Retinal pigment epithelial cell (primary cell): ENCODE results near the gene CCDC137.
A peak's percentile ranks its signal among the peaks of the same experiment; 100 is the strongest.

Experiments used
- DNase-seq: peaks from one replicate; pipeline ENCODE4 v3.0.0-alpha.2; 2010; ENCODE audit warnings: low read depth
- H3K4me3 ChIP-seq: 2 replicates; pipeline ENCODE4 v1.5.1; 2011; ENCODE audit warnings: mild to moderate bottlenecking, low read length, control low read depth, moderate library complexity
- TF ChIP-seq, protein P1 (sequence below): conservative IDR thresholded peaks from 2 replicates; pipeline ENCODE4 v1.5.1; 2011; ENCODE audit warnings: low read depth, low read length, control low read depth, inconsistent platforms

CCDC137 gene

DNA sequence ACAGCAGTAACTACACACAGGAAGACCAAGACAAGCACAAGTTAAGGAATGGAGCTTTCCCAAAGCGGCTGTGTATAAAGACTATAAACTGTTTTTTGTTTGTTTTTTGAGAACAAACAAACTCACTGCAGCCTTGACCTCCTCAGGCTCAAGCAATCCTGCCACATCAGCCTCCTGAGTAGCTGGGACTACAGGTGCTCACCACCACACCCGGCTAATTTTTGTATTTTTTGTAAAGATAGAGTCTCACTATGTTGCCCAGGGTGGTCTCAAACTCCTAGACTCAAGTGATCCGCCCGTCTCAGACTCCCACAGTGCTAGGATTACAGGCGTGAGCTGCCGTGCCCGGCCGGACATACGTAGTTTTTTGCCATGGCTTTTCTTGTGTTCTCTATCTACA is 6.1 kb upstream of the CCDC137 start:
- TF ChIP-seq, protein P1, sequence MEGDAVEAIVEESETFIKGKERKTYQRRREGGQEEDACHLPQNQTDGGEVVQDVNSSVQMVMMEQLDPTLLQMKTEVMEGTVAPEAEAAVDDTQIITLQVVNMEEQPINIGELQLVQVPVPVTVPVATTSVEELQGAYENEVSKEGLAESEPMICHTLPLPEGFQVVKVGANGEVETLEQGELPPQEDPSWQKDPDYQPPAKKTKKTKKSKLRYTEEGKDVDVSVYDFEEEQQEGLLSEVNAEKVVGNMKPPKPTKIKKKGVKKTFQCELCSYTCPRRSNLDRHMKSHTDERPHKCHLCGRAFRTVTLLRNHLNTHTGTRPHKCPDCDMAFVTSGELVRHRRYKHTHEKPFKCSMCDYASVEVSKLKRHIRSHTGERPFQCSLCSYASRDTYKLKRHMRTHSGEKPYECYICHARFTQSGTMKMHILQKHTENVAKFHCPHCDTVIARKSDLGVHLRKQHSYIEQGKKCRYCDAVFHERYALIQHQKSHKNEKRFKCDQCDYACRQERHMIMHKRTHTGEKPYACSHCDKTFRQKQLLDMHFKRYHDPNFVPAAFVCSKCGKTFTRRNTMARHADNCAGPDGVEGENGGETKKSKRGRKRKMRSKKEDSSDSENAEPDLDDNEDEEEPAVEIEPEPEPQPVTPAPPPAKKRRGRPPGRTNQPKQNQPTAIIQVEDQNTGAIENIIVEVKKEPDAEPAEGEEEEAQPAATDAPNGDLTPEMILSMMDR, result no peak

DNA sequence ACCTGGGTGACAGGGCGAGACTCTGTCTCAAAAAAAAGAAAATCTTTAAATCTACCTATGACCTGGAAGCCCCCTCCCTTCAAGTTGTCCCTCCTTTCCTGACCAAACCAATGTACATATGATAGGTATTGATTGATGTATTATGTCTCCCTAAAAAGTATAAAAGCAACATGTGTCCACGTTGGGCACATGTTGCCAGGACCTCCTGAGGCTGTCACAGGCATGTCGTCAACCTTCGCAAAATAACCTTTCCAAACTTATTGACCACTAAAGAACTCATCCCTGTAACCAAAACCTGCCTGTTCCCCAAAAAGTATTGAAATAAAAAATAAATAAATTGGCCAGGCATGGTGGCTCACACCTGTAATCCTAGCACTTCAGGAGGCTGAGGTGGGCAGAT is 4.5 kb upstream of the CCDC137 start:
- TF ChIP-seq, protein P1, result no peak
- no peak for DNase-seq
- no peak overlapping the region for H3K4me3 ChIP-seq

More for the DNA sequence above, 6.1 kb upstream of the CCDC137 start:
- DNase-seq, result no peak
- no peak overlapping the region for H3K4me3 ChIP-seq

DNA sequence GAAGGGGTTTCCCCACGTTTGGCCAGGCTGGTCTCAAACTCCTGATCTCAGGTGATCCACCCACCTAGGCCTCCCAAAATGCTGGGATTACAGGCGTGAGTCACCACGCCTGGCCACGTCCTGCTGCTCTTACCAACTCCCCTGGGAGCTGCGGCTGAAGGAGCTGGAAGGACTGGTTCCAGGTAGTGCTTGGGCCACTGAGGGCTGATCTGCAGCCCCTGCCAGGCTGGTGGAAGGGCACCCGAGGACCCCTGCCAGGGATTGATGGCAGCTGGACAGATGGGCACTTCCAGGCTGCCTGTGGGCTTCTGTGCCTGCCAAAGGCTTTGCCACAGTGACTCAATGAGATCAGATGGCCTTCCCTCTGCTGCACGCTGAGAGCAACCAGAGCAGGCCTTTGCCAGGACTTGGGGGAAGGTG is 2.5 kb upstream of the CCDC137 start:
- no peak overlapping the region for H3K4me3 ChIP-seq
- TF ChIP-seq, protein P1, result no peak
- no peak for DNase-seq

DNA sequence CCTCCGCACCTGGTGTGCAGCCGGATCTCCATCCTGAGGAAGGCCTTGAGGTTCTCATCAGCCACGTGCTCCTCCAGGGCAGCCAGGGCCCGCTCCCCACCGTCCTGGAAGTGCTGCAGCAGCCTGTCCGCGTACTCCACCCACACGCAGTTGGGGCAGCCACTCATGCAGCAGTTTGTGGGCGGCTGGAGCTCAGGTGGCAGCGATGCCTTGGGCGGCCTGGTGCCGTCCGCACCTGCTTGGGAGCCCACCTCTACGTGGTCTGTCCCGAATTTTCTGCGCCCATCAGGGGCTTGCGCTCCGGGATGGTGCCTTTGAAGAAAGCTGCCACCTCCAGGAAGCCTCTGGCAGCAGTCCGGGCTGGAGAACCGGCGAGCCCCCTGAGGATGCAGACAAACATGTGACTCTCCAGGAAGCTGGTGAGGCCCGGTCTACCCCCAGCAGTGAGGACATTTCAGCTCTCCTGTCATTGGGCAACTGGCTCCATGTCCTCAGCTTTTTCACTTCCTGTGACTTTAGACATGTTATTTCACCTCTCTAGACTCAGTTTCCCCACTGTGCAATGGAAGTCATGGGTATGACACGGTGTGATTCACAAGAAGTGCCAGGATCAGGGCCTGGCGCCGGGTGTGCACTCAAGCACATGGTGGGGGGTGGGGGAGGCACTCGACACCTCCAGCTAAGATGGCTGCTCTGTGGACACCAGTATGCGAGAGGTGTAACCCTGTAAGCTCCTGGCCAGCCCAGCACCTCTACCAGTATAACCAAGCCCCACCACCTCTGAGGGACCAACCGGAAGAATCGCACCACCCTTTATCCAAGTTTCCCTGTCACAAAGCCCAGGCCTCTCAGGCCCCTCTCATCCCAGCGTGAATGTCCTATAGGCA is 1.1 kb upstream of the CCDC137 start:
- H3K4me3 ChIP-seq, result peak overlapping the region; percentile 86
- TF ChIP-seq, protein P1, result no peak
- DNase-seq, result no peak

DNA sequence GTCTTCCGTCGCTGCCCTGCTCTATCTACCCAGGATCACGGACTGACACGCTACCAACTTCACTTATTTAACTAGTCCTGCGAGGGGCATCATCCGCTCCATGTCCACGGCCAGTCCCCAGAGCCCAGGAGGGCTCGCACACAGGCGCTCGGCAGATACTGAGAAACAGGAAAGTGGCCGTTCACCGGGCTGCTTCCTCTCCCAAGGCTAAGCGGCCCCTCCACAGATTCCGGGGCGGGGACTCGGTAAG is 520 bp upstream of the CCDC137 start:
- TF ChIP-seq, protein P1, result no peak
- H3K4me3 ChIP-seq, result peak overlapping the region; percentile 86
- no peak for DNase-seq

DNA sequence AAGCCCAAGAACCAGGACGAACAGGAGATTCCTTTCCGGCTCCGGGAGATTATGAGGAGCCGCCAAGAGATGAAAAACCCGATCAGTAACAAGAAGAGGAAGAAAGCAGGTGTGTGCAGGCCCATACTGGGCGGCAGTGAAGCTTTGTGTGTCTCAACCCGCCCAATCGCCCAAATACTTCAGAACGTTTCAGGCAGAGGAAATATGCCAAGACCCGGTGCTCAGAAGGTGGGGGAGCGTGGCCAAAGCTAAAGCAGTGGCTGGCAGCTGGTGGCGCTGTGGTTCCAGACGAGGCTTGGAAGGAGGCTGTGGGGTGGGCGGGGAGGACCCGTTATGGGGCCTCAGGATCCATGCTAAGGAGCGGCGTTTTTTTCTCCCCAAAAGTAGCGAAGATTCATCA is 1.2 kb downstream of the CCDC137 start:
- H3K4me3 ChIP-seq, result peak overlapping the region; percentile 10
- DNase-seq, result no peak
- TF ChIP-seq, protein P1, result no peak

DNA sequence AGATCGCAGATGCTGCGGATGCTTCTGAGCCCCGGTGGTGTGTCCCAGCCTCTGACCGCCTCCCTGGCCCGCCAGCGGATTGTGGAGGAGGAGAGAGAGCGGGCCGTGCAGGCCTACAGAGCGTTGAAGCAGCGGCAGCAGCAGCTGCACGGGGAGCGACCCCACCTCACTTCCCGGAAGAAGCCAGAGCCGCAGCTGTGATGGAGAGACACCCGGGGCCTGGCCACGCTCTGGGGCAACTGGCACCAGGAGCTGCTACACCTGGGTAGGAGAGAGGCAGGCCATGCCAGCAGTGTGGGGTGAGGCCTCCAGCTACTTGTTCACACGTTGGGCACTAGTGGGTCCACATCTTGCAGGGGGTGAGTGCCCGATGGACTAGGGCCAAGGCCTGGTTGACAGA is 6.0 kb downstream of the CCDC137 start:
- DNase-seq, result no peak
- TF ChIP-seq, protein P1, result no peak
- no peak overlapping the region for H3K4me3 ChIP-seq
